ENCODE data around the gene KIFAP3.

- TF ChIP-seq POLR2A (IDR thresholded peaks at IDR 0.05; ENCODE audit: low read length): no peak
- TF ChIP-seq GATA1 (IDR thresholded peaks at IDR 0.05; ENCODE audit: low read depth, low read length): no peak
Measured at GRCh38 chr1:169964206-169964605, 110.3 kb downstream of the KIFAP3 start.

Measured in erythroblast (primary cell).